ENCODE results near the gene MSLN. TPM values are rescaled to one million over a fixed set of nuclear protein-coding genes. Genes with fewer than 3 reads are reported as not detected.

MSLN gene
- total RNA-seq, 1 experiment from 2014 or later: 0.73 TPM

- Histone ChIP-seq H3K9me3 (ENCODE audit: low read length) (no peaks in the 10 kb centered on the region), H3F3A (ENCODE audit: low read length, unreplicated experiment) (no peaks in the 10 kb centered on the region), H3K79me2 (ENCODE audit: low read length) (0 out of 2 replicates have a peak, but pooled peaks cover 3% of the 10 kb centered on the region), H3K4me3 (ENCODE audit: low read length) (no peak overlapping the region), H3K9me2 (replicated peaks; ENCODE audit: low read length) (no peaks in the 10 kb centered on the region), H3K36me3 (ENCODE audit: low read depth, low read length) (no peaks in the 10 kb centered on the region; the same call in 1 of the 2 replicates), H3K4me2 (ENCODE audit: low read length) (no peak overlapping the region), H4K20me1 (ENCODE audit: low read length) (no peaks in the 10 kb centered on the region), H3K9ac (ENCODE audit: low read length) (no peak overlapping the region), H3K27me3 (ENCODE audit: low read length) (no peaks in the 10 kb centered on the region), H3K4me1 (ENCODE audit: insufficient read depth, low read length) (no peaks in the 10 kb centered on the region), H2AFZ (ENCODE audit: low read length) (no peak overlapping the region), H3K27ac (ENCODE audit: low read length) (no peak overlapping the region)
- ChIA-PET CTCF (no interaction called here), POLR2A (ENCODE audit: unreplicated experiment) (no interaction called here)
- DNase-seq (no peak), ATAC-seq (no peak)
- no TSS peak for BruUV-seq (replicated peaks)
- intact Hi-C loops (cut with micrococcal nuclease): no loop called here
- TF ChIP-seq EZH2 (IDR thresholded peaks at IDR 0.05; ENCODE audit: low read length, unreplicated experiment) (no peak), EZH2phosphoT487 (IDR thresholded peaks at IDR 0.05; ENCODE audit: borderline replicate concordance, low read length) (no peak)
- TF ChIP-seq, protein P1, sequence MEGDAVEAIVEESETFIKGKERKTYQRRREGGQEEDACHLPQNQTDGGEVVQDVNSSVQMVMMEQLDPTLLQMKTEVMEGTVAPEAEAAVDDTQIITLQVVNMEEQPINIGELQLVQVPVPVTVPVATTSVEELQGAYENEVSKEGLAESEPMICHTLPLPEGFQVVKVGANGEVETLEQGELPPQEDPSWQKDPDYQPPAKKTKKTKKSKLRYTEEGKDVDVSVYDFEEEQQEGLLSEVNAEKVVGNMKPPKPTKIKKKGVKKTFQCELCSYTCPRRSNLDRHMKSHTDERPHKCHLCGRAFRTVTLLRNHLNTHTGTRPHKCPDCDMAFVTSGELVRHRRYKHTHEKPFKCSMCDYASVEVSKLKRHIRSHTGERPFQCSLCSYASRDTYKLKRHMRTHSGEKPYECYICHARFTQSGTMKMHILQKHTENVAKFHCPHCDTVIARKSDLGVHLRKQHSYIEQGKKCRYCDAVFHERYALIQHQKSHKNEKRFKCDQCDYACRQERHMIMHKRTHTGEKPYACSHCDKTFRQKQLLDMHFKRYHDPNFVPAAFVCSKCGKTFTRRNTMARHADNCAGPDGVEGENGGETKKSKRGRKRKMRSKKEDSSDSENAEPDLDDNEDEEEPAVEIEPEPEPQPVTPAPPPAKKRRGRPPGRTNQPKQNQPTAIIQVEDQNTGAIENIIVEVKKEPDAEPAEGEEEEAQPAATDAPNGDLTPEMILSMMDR (conservative IDR thresholded peaks at IDR 0.05; ENCODE audit: low read depth, low read length): no peak
Measured at GRCh38 chr16:734208-734980, 26.1 kb upstream of the MSLN start.

DNA sequence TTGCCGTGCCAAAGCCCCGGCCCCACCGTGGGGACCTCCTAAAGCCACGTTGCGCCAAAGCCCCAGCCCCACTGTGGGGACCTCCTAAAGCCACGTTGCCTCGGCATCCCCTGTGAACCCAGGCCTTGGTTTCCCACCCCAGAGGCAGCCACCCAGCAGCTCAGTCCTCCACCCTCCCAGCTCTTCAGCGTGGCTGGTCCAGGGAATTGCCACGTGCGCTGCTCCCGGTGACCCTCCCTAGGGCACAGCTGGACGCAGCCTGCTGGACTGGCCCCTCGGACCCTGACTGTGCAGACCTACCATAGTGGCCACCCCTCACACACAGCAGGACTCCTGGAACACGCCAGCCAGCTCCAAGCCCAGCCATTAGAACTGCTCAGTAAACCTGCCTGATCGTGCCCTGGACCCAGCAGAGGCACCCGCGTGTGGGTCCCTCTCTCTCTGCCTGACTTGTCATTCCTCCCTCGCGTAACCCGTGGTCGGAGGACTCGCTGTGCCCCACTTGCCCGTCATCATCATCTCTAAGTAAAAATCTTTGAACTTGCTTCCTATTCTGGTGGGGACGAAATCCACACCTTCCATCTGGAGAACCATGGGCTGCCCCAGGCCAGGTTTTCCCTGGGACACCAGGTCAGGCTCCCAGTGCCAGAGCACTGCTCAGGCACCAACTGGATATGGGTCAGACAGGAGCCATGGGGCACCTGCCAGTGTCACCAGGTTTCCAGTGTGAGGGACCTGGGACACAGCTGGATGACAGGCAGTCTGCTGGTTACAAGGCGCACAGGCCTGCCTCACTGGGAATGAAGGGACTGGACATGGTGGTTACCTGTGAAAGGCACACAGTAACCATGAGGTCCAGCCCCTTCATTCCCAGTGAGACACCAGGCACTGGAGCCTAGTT lies 25.3 kb upstream of the MSLN start:
- intact Hi-C loops (cut with micrococcal nuclease): no loop called here
- POLR2A ChIA-PET (ENCODE audit: unreplicated experiment): no interaction called here
- CTCF ChIA-PET: no interaction called here
- TF ChIP-seq, protein P1 (conservative IDR thresholded peaks at IDR 0.05; ENCODE audit: low read depth, low read length): no peak
- no peak for TF ChIP-seq EZH2 (IDR thresholded peaks at IDR 0.05; ENCODE audit: low read length, unreplicated experiment)
- TF ChIP-seq EZH2phosphoT487 (IDR thresholded peaks at IDR 0.05; ENCODE audit: borderline replicate concordance, low read length): no peak
- no peaks in the 10 kb centered on the region for H3F3A ChIP-seq (ENCODE audit: low read length, unreplicated experiment)
- H3K36me3 ChIP-seq (ENCODE audit: low read depth, low read length): no peaks in the 10 kb centered on the region; the same call in 1 of the 2 replicates
- no TSS peak for BruUV-seq (replicated peaks)
- no peak overlapping the region for H3K27ac ChIP-seq (ENCODE audit: low read length)
- H3K79me2 ChIP-seq (ENCODE audit: low read length): peaks cover 8% of the 10 kb centered on the region
- no peaks in the 10 kb centered on the region for H3K9me2 ChIP-seq (replicated peaks; ENCODE audit: low read length)
- H4K20me1 ChIP-seq (ENCODE audit: low read length): no peaks in the 10 kb centered on the region
- ATAC-seq (no peak), DNase-seq (no peak)
- no peak overlapping the region for H3K4me2 ChIP-seq (ENCODE audit: low read length)
- H3K27me3 ChIP-seq (ENCODE audit: low read length): no peaks in the 10 kb centered on the region
- no peak overlapping the region for H2AFZ ChIP-seq (ENCODE audit: low read length)
- H3K9ac ChIP-seq (ENCODE audit: low read length): no peak overlapping the region
- peaks cover 5% of the 10 kb centered on the region; the same call in 1 of the 2 replicates for H3K4me1 ChIP-seq (ENCODE audit: insufficient read depth, low read length)
- no peak overlapping the region for H3K4me3 ChIP-seq (ENCODE audit: low read length)
- H3K9me3 ChIP-seq (ENCODE audit: low read length): no peaks in the 10 kb centered on the region

Measured in PC-3 (cell line).